ENCODE results near the gene PLCB2.

The PLCB2 gene

DNA sequence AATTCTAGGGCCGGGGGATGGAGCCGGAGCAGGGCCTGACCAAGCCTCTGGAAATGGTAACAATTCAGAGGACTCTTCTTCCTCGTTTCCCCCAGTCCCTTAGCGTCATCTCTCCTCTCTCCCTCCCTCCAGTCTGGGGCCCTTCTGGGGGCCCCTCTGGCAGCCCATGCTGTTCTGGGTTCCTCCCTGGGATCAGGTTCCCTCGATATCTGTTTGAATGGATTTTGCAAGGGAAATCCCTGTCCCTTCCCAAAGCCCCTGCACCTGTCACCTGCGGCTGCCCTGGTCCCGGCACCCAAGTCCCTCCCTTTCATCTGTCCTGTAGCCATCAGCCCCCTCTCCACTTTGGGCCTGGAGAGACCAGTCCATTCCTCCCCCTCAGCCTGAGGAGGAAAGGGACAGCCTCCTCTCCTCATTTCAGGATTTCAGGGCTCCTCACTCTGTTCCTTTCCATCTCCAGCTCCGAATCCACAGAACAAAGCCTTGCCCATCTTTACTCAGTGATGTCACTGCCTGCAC is 1.7 kb upstream of the PLCB2 start:
- no peak for DNase-seq (ENCODE audit: low read depth, low spot score)
- H3K4me3 ChIP-seq (ENCODE audit: low read length), result no peak overlapping the region

DNA sequence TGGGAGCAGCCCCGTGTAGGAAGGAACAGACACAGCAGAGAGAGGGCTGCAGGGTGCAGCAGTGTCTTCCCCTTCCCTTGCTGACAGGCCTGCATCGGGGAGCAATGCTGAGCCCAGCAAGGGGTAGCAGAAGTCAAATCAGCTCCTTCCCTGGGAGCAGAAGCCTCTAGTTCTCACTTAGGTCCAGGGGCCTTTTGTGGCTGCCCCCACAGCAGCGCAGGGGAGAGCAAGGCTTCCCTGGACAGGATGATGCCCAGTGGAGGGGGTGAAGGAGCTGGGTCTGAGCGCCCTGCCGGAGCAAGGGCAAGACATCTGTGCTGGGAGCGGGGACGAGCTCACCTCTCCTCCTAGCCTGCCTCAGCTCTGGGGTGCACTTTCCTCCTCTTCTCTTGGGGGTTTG is 827 bp downstream of the PLCB2 start:
- DNase-seq (ENCODE audit: low read depth, low spot score), result no peak
- H3K4me3 ChIP-seq (ENCODE audit: low read length), result peak overlapping the region; percentile 68

DNA sequence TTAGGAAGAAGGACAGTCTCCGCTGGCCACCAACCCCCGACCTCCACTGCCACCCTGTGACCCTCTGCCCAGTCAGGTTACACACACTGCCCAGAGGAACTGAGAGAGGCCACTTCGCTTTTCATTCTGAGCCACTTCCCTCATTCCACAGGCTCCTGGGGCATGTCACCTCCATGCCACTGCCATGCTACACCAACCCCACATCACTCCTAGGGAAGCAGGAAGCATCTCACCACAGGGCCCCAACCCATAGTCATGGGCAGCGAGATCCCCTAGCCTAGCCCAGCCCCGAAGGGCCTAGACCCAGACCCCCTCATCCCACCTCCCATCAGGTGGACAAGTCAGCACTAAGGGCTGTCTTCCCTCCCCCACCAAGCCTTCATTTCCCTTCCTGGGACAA is 1.4 kb downstream of the PLCB2 start:
- DNase-seq (ENCODE audit: low read depth, low spot score), result no peak
- H3K4me3 ChIP-seq (ENCODE audit: low read length), result no peak overlapping the region

DNA sequence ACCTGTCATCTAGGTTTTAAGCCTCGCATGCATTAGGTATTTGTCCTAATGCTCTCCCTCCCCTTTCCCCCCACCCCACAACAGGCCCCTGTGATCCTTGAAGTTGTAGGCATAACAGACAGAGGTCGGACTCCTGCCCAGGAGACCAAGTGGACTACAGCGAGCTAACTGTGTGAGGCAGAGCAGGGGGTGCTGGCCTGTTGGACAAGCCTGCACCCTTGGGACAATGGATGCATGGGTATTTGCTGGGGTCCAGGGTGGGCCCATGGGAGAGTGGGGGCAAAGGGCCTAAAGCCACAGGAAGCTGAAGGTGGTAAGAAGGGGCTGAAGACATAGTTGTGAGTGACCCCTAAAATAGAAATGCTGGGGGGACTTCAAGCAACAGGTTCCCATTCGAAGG is 2.5 kb downstream of the PLCB2 start:
- DNase-seq (ENCODE audit: low read depth, low spot score), result no peak
- H3K4me3 ChIP-seq (ENCODE audit: low read length), result no peak overlapping the region

DNA sequence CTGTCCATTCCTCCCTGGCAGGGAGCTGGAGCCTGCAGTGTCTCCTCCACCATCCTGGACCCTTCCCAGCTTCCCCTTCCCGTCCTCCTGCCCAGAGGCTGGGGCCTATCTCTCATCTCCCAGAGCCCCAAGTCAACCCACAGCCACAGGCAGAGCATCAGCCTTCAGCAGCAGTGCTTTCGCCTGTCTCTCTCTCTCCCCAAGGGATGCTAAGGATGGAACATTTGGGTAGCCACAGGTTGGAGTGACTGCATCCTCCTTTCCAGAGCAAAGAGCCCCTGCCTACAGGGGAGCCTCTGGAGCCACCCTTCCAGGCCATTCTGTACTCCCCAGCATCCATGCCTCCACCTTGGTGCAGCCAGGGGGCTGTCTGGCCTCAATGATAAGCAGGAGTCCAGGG is 4.2 kb downstream of the PLCB2 start:
- no peak for DNase-seq (ENCODE audit: low read depth, low spot score)
- H3K4me3 ChIP-seq (ENCODE audit: low read length), result no peak overlapping the region

DNA sequence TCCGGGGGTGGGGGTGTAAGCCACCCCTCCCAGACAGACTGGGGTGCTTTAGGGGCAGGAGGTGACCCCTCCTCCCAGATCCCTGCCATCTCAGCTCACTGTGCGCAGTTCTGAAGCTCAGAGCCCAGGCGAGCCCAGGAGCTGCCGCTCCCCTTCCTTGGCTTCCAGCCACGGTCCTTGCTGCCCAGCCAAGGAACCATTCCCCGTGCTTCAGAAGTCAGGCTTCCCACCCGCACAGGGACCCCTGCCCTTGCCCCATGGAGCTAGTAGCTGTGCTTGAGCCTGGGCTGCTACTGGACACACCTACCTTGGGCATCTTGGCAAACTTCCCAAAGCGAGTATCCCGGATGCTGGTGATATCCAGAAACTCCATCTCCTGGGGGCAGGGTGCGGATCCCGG is 4.8 kb downstream of the PLCB2 start:
- no peak for DNase-seq (ENCODE audit: low read depth, low spot score)
- H3K4me3 ChIP-seq (ENCODE audit: low read length), result no peak overlapping the region

DNA sequence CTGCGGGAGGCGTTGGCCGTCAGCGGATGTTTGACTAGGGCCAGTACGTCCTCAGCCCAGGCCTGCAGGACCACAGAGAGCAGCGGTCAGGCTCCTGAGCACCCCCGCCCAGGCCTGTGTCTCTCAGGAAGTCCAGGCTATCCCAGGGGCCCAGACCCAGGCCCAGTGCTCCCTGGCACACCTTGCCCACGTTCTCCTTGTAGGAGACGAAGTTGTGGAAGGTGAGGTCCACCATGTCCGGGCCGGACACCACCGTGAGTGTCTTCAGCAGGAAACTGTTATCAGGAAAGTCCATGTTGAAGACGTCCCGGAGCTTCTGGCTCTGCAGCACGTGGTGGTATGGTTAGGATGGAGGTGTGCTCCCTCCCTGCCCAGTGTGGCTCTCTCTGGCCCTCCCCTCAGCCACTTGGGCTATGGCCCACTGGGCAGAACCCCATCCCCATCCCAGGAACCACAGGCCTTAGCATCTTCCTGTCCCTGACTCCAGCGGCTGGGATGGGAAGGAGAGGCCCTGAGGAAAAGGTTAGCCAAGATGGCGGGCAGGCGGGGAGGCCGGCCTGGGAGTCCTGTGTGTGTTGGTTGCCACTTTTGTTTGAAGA is 5.3 kb downstream of the PLCB2 start:
- DNase-seq (ENCODE audit: low read depth, low spot score), result no peak
- H3K4me3 ChIP-seq (ENCODE audit: low read length), result no peak overlapping the region

DNA sequence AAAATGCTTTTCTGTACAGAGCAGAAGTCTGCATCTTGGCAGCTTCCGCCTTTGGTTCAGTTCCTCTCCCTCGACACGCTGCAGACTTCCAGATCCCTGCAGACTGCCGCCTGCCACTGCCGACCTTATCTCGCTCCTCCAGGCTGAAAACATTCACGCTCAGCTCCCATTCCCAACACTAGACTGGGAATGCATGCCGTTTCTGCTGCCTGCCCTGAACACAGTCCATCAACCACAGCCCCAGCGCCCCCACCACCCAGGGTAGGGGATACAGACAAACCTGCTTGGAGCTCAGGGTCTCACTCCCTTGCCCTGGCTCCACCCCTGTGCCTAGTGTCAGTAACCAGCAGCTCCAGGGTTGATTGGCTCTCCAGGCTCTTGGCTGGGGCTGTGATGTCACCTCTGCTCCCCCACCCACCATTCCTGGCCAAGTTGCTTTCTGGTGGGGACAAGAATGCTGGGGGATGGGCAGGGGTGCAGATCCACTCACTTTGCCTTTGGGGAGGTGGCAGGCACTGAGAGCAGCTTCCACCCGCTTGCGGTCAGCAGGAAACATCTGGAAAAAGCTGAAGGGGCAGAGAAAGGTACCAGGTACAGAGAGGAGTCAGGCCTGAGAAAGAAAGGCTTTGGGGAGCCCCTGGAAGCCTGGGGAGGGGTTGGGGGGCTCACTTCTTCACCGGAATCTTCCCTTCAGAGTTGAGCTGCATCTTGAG is 6.1 kb downstream of the PLCB2 start:
- no peak overlapping the region for H3K4me3 ChIP-seq (ENCODE audit: low read length)
- no peak for DNase-seq (ENCODE audit: low read depth, low spot score)

DNA sequence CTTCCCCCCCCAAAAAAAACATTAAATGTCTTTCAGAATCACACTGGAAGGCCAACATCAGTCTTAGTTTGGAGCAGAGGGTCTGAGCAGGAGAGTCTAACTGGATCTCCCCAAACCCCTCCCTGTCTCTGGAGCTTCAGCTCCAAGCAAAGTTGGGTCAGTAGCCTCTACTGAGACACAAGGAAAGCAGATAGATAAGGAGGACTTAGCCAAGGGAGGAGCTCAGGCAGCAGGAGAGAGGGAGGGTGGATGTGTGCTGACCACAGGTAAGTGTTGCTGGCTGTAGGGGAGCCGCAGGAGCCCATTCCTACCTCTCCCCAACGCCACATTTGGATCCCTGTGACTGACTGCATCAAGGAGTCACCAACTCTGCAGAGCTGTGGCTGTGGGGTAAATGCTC is 7.0 kb downstream of the PLCB2 start:
- no peak overlapping the region for H3K4me3 ChIP-seq (ENCODE audit: low read length)
- no peak for DNase-seq (ENCODE audit: low read depth, low spot score)

DNA sequence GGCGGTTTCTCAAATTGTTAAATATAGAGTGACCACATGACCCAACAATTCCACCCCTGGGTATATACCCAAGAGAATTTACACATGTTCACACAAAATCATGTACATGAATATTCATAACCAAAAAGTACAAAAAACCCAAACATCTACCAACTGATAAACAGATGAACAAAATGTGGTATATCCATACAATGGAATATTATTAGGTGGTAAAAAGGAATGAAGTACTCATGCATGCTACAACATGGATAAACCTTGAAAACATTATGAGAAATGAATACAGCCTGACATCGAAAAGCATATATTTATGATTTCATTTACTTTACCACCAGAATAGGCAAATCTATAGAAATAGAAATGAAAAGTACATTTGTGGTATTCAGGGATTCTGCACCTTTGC is 7.4 kb downstream of the PLCB2 start:
- H3K4me3 ChIP-seq (ENCODE audit: low read length), result no peak overlapping the region
- no peak for DNase-seq (ENCODE audit: low read depth, low spot score)

DNA sequence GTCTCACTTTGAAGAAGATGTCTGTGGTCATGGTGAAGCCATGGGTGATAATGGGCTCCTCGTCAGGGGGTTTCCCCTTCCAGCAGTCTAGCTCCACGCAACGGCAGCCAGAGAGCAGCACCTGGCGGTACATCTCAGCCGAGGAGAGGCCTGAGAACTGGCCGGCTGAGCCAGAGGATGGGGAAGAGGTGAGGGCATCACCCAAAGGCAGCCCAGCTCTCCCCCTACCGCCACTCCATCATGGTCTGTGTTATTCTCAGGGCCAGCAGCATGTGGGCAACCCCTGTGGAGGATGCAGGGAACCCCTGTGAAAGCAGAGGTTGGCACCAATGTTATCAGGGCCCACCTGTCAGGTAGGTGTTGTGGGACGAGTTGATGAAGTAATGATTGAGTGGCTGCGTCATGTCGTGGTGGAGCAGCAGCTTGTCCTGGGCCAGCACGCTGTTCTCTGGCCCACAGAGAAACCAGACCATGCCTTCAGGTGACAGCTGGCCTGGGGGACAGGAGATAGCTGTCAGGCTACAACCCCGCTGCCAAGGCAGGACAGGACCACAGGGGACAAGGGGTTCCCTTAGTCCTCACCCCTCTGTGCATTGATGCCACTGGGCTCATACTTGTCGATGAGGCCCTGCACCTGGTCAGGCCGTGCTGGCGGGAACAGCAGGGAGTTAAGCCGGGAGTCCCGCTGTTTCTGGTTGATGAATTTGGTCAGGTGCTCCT is 9.4 kb downstream of the PLCB2 start:
- H3K4me3 ChIP-seq (ENCODE audit: low read length), result no peak overlapping the region
- no peak for DNase-seq (ENCODE audit: low read depth, low spot score)

DNA sequence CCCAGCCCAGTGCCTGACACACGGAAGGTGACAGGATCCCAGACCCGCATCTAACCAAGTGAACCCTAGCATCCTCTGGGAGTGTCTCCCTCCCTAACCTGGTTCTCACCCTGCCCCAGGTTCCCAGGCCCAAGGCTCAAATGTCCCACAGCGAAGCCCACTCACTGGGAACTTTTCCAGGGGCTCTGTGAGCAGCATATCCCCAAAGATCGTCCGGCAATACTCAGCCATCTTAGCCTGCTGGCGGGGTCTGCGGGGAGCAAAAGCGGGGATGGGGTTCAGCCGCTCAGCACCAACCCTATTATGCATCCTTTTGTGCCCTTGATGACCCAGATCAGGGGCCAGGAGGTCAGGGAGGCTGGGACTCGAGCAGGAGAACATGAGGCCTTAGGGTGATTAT is 10.4 kb downstream of the PLCB2 start:
- H3K4me3 ChIP-seq (ENCODE audit: low read length), result no peak overlapping the region
- no peak for DNase-seq (ENCODE audit: low read depth, low spot score)

DNA sequence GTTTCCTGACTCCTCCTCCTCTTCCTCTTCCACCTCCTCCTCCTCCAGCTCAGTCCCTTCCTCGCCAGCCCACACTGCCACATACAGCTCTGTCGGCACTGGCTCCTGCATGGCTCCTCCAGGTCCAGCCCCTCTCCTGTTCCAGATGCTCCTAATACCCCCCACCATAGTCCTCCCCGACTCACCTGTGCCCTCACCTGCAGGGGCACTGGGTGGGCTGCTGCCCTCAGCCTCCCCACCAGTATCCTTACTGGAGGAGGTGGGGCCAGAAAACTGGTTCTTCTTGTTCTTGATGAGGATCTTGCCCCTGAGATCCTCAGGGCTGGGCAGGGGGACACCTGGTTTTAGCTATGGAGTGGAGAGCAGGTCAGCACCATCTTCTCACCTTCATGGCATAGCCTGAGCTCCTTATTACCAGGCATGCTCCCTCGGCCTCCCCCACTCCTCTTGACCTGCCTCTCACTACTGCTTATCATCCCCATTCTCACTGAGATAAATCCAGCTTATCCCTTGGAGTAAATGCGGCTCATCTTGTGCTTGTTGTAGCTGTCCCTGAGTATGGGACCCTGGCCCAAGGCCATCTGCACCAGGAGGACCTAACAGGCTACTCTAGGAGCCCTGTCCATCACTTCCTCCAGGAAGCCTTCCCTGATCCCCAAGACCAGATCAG is 11.0 kb downstream of the PLCB2 start:
- DNase-seq (ENCODE audit: low read depth, low spot score), result no peak
- no peak overlapping the region for H3K4me3 ChIP-seq (ENCODE audit: low read length)

DNA sequence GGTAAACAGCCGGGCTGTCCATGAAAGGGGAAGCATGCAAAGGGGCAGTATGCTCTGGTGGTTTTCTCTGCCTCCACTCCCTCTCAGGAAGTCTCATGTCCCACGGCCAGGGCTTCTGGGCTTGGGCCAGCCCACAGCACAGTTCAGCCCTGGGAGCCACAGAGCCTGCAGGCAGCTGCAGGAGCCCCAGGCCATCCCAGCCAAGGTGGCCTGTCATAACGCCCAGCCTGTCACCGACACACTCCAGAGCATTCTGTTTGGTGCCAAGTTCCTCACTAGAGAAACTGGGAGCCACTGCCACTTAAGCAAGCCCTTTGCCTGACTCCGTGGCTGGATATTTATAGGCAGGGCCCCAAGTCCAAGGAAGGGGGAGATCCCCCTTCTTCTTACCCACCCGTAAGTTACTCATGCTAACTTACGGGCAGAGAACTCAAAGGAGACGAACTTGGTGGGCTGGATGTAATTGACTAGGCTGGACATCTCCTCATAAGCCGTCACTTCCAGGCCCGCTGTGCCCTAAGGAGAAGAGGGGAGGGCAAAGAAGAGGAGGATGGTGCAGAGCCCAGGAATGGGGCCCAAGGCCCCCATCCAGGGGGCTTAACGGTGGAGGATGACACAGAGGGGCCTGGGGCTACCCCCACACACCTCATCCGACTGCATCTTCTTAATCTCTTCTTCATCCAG is 11.7 kb downstream of the PLCB2 start:
- DNase-seq (ENCODE audit: low read depth, low spot score), result no peak
- no peak overlapping the region for H3K4me3 ChIP-seq (ENCODE audit: low read length)

DNA sequence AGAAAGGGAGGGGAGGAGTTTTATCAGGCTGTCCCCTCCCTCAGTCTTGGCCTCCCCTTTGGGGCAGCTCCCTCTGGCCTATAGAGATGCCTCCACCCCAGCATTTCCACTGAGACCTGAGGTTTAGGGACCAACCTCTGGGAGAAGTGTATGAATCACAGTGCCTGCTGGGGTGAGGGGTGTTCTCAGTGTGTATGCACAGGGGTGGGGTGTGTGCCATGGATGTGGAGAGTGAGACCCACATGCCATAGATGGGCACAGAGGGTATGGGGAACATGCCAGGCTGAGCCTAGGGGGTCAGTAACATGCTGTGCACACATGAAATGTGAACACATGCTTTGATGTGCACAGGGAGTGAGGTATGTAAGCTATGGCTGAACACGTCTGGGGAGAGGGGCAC is 12.4 kb downstream of the PLCB2 start:
- DNase-seq (ENCODE audit: low read depth, low spot score), result no peak
- H3K4me3 ChIP-seq (ENCODE audit: low read length), result no peak overlapping the region

DNA sequence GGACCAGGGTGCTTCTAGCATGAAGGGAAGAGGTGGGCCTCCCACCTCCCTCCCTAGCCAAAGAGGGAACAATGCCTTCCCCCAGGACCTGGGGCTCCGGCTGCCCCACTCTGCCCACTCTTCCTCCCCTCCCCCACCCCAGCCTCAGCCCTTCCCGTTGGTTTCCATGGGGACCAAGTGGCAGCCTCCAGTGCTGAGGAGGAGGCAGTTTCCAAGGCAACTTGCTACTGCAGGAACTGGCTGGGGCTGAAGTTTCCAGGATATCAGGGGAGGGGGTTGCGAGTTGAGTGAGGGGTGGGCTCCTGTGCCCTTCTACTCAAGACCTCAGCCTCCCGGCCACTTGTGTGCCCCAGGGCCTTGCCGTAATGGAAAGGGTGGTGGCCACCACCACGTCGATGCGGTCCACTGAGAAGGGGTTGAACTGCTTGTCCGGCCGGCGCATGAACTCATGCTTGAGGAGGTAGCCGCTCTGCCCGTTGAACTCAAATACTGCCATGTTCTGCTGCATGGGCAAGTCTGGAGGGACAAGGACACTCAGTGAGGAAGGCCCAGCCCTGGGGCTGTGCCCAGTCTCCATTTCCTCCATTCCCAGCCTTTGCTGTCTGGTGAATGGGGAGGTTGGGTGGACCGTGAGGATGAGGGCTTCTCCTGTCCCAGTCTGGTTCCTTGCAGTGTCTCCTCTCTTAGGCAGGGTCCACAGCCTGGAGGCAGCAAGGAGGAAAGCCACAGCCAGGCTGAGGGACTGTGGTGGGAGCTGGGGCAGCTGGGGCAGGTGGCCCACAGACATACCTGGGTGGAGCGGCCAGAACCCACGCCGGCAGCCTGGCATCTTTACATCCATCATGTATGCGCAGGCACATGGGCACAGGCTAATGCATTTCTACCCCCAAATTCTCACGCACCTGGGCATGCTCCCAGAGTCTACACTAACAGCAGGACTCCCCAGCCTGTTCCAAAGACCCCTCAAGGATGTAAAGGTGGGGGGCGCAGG is 13.5 kb downstream of the PLCB2 start:
- H3K4me3 ChIP-seq (ENCODE audit: low read length), result no peak overlapping the region
- no peak for DNase-seq (ENCODE audit: low read depth, low spot score)

DNA sequence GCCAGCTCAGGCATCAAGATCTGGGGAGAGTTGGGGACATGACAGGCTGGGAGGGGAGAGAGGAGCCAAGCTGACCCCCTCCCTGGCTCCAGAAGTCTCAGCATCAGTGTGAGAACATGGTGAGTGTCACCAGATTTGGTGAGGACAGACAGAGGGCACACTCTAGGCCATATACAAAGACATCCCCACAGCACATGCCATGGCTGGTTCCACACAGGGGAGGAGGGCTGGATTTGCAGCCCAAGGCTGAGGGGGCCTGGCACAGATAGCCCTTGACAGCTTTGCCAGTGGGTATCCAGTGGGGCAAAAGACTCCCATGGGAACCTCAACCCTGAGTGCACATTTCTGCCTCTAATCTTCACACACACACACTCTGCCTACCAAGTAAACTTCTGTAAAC is 14.7 kb downstream of the PLCB2 start:
- DNase-seq (ENCODE audit: low read depth, low spot score), result no peak

DNA sequence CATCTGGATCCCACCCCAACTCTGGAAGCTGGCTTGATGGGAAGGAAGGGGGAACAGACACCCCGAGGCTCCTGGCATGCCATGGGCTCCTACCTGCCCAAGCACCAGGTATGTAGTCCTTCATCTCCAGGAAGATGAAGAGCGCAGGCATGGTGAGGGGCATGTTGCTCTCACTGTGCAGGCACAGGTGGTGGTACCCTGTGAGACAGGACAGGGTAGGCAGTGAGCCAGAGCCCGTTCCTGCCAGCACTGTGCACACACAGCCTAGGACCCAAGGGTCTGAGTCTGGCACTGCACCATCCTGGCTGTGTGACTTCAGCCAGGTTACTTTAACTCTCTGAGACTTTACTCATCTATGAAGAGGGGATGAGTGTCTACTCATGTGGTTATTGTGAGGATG is 15.5 kb downstream of the PLCB2 start:
- DNase-seq (ENCODE audit: low read depth, low spot score), result no peak
- H3K4me3 ChIP-seq (ENCODE audit: low read length), result no peak overlapping the region

More for the DNA sequence above, 14.7 kb downstream of the PLCB2 start:
- H3K4me3 ChIP-seq (ENCODE audit: low read length), result no peak overlapping the region
